Calu3 (cell line): ENCODE data around the gene SLC1A2. TPM values are rescaled to one million over a fixed set of nuclear protein-coding genes. Genes with fewer than 3 reads are reported as not detected.
A peak's percentile ranks its signal among the peaks of the same experiment; 100 is the strongest.

Experiments used
- BruUV-seq: library from RNA; stranded (reverse); fragments of 400-500 nt; replicated peaks from 2 replicates; lab custom pipeline; 2021; lab: Mats Ljungman, UMichigan
- CTCF ChIA-PET: fragments of 300-600 bp; sonication (Branson Sonifier 250); formaldehyde crosslinking; loops from one replicate; lab custom pipeline; 2022; ENCODE audit warnings: antibody characterized with exemption; lab: Charles Lee
- DNase-seq: peaks from one replicate; pipeline ENCODE4 v3.0.0; 2022
- H3K27ac Mint-ChIP-seq: one replicate; pipeline ENCODE4 v1.8.0; 2022; ENCODE audit warnings: mixed read lengths; ENCODE audit not compliant: unreplicated experiment
- H3K27me3 Mint-ChIP-seq: one replicate; pipeline ENCODE4 v1.8.0; 2022; ENCODE audit warnings: mixed read lengths; ENCODE audit not compliant: unreplicated experiment
- H3K36me3 Mint-ChIP-seq: one replicate; pipeline ENCODE4 v1.8.0; 2022; ENCODE audit warnings: mild to moderate bottlenecking, moderate library complexity, mixed read lengths; ENCODE audit not compliant: insufficient read depth, unreplicated experiment
- H3K4me1 Mint-ChIP-seq: one replicate; pipeline ENCODE4 v1.8.0; 2022; ENCODE audit warnings: mild to moderate bottlenecking, low read depth, mixed read lengths; ENCODE audit not compliant: unreplicated experiment
- H3K4me3 Mint-ChIP-seq: one replicate; pipeline ENCODE4 v1.8.0; 2022; ENCODE audit warnings: mild to moderate bottlenecking, low read depth, moderate library complexity, mixed read lengths; ENCODE audit not compliant: unreplicated experiment
- H3K9me3 Mint-ChIP-seq: one replicate; pipeline ENCODE4 v1.8.0; 2022; ENCODE audit warnings: low read depth, mixed read lengths; ENCODE audit not compliant: unreplicated experiment
- intact Hi-C: fragments of 100-400 bp; cut with micrococcal nuclease; formaldehyde crosslinking; loops from one replicate; pipeline ENCODE4 v1.10.0; 2022; ENCODE audit not compliant: unreplicated experiment
- total RNA-seq: library from RNA; stranded (reverse); gene quantifications from 2 replicates; pipeline ENCODE4 v1.2.3, GENCODE V29; 2022
- TF ChIP-seq, protein P1 (sequence below): fragments of 200-600 bp; IDR thresholded peaks from one replicate; pipeline ENCODE4 v1.8.0; 2022; ENCODE audit warnings: antibody characterized with exemption; ENCODE audit not compliant: unreplicated experiment

Gene SLC1A2
- total RNA-seq, 1 experiment from 2014 or later: 0.40 TPM

DNA sequence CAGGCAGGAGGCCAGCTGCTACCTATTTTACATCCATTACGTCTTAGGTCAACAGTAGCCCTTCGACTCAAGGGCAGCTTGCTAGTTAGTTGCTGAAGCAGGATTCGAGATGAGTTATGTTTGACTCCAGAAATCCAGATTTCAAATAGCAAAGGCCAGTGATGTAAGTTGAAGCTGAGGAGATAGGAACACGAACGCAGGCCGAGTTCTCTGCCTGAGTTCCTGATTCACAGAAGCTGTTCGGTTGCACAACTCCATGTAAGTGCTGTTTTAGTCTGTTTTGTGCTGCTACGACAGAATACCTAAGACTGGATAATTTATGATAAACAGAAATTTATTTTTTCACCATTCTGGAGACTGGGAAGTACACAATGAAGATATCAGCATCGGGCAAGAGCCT is 111.2 kb downstream of the SLC1A2 start:
- Mint-ChIP-seq H3K36me3 (no peaks in the 10 kb centered on the region), H3K27ac (no peak overlapping the region), H3K9me3 (no peaks in the 10 kb centered on the region), H3K4me3 (no peak overlapping the region), H3K4me1 (peaks cover 11% of the 10 kb centered on the region), H3K27me3 (no peaks in the 10 kb centered on the region)
- no peak for DNase-seq
- TF ChIP-seq, protein P1, sequence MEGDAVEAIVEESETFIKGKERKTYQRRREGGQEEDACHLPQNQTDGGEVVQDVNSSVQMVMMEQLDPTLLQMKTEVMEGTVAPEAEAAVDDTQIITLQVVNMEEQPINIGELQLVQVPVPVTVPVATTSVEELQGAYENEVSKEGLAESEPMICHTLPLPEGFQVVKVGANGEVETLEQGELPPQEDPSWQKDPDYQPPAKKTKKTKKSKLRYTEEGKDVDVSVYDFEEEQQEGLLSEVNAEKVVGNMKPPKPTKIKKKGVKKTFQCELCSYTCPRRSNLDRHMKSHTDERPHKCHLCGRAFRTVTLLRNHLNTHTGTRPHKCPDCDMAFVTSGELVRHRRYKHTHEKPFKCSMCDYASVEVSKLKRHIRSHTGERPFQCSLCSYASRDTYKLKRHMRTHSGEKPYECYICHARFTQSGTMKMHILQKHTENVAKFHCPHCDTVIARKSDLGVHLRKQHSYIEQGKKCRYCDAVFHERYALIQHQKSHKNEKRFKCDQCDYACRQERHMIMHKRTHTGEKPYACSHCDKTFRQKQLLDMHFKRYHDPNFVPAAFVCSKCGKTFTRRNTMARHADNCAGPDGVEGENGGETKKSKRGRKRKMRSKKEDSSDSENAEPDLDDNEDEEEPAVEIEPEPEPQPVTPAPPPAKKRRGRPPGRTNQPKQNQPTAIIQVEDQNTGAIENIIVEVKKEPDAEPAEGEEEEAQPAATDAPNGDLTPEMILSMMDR: no peak
- no TSS peak for BruUV-seq
- CTCF ChIA-PET: no interaction called here
- intact Hi-C loops: no loop called here

DNA sequence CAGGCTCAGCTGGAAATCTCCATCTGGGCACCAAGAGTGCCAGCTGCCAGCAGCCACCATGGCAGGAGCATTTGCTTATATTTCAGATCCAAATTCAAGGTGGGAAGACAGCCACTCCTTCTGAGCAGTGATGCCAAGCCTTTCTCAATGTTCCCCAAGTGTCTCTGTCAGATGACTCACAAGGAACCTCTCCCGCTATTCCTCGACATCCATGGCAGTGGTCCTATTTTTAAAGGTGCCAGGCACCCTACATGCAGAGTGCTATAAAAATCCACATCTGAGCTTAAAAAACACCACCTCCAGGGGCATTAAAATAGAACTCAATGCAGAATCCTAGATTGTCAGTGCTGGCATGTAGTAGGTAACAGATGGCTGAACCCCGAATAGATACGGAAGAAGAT is 112.1 kb downstream of the SLC1A2 start:
- CTCF ChIA-PET: no interaction called here

DNA sequence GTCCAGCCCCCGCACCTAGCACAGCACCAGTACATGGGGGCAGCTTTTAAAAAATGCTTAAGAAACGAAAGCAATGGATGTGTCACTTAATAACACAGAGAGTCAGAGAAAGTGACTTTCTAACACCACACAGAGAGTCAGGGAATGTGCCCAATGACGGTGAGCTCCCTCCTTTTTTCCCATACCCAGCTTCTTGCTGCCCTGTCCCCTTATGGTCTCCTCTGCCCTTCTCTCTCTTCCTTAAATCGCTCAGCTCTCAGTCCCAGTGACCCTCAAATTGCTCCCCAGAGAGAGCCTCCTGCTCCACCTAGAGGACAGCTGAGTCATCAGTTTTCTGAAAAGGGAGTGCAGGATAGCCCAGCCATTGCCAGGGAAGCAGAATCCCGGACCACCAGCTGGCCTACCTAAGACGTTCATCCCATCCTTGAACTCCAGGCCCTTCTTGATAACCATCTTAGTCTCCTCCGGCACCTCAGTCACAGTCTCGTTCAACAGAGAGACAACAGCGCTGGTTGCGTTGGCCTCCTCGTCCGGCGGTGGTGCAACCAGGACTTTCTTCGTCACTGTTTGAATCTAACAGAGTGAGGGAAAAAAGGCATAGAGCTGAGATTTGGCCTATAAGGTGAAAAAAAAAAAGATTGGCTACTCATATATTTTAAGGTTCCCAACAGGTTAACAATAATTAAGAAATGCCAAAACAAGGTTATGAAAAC is 113.5 kb downstream of the SLC1A2 start:
- Mint-ChIP-seq H3K36me3 (no peaks in the 10 kb centered on the region), H3K27me3 (no peaks in the 10 kb centered on the region), H3K27ac (no peak overlapping the region), H3K9me3 (peaks cover 5% of the 10 kb centered on the region), H3K4me1 (peaks cover 11% of the 10 kb centered on the region), H3K4me3 (no peak overlapping the region)
- peak; percentile 20 for DNase-seq
- no TSS peak for BruUV-seq
- CTCF ChIA-PET: interaction anchor here (0.7 to 1.2 kb wide), 2 partner anchors 10 to 379 kb away, joined by 3 read pairs; no protein-coding TSS in a partner anchor
- intact Hi-C loops: no loop called here
- TF ChIP-seq, protein P1: no peak

More for the DNA sequence above, 112.1 kb downstream of the SLC1A2 start:
- Mint-ChIP-seq H3K4me3 (no peak overlapping the region), H3K4me1 (peaks cover 11% of the 10 kb centered on the region), H3K27ac (no peak overlapping the region), H3K27me3 (no peaks in the 10 kb centered on the region), H3K9me3 (peaks cover 5% of the 10 kb centered on the region), H3K36me3 (no peaks in the 10 kb centered on the region)
- no peak for DNase-seq
- no TSS peak for BruUV-seq
- intact Hi-C loops: no loop called here
- TF ChIP-seq, protein P1: no peak

DNA sequence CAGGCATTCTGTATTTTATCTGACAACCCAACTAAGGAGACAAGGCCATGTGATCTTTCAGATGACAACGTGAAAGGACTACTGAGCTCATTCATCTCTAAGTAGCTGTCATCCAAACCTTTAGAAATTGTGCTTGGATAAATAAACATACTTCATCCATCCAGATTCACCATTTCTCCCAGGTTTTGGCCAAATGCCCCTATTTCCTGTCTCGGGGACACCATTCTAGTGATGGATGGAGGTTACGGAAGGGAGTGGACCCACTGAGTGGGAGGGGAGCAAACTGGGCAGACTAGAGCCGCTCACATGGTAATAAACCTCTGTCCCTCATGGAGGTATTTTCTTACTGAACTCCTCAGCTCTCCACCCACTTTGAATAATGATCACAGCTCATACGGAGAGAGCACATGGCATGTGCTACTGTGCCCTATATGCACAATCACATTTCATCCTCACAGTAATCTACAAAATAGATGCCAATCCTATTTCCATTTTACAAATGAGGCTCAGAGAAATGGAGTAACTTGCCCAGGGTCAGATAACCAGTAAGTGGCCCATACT is 114.4 kb downstream of the SLC1A2 start:
- BruUV-seq: no TSS peak
- intact Hi-C loops: no loop called here
- Mint-ChIP-seq H3K36me3 (no peaks in the 10 kb centered on the region), H3K27ac (peak overlapping the region; percentile 56), H3K4me3 (no peak overlapping the region), H3K27me3 (no peaks in the 10 kb centered on the region), H3K4me1 (peaks cover 11% of the 10 kb centered on the region), H3K9me3 (peaks cover 5% of the 10 kb centered on the region)
- TF ChIP-seq, protein P1: no peak
- DNase-seq: no peak
- CTCF ChIA-PET: interaction anchor here (0.7 to 1.2 kb wide), 2 partner anchors 9 to 378 kb away, joined by 3 read pairs; no protein-coding TSS in a partner anchor
